ENCODE data around the gene NUDT4.
"Not testable (repeated sequence)": the region's sequence is repeated elsewhere in the genome, so short reads cannot be mapped to it uniquely, and the experiment has no call there.

The NUDT4 gene

GRCh38 chr12:93387780-93388179, 10.1 kb downstream of the NUDT4 start:
- Histone ChIP-seq H3K9ac (ENCODE audit: low read depth, low read length) (no peak overlapping the region), H3K27ac (ENCODE audit: low read length) (no peak overlapping the region)

GRCh38 chr12:93390031-93390430, 12.3 kb downstream of the NUDT4 start:
- H3K4me3 ChIP-seq (ENCODE audit: low read length) = no peak overlapping the region
- no peaks in the 10 kb centered on the region for H3K27me3 ChIP-seq (ENCODE audit: insufficient read depth, low read length)
- no peaks in the 10 kb centered on the region for H3K9me3 ChIP-seq (ENCODE audit: insufficient read depth, low read depth, low read length)
- no peak overlapping the region for H3K27ac ChIP-seq (ENCODE audit: low read length)
- H3K36me3 ChIP-seq (ENCODE audit: insufficient read depth, low read depth, low read length) = peaks cover 13% of the 10 kb centered on the region
- H3K4me1 ChIP-seq (ENCODE audit: insufficient read depth, low read length) = no peaks in the 10 kb centered on the region; the same call in 1 of the 2 replicates
- H3K9ac ChIP-seq (ENCODE audit: low read depth, low read length) = no peak overlapping the region

More at GRCh38 chr12:93387780-93388179, 10.1 kb downstream of the NUDT4 start:
- Histone ChIP-seq H3K9me3 (ENCODE audit: insufficient read depth, low read depth, low read length) (no peaks in the 10 kb centered on the region), H3K36me3 (ENCODE audit: insufficient read depth, low read depth, low read length) (peaks cover 12% of the 10 kb centered on the region), H3K27me3 (ENCODE audit: insufficient read depth, low read length) (no peaks in the 10 kb centered on the region), H3K4me1 (ENCODE audit: insufficient read depth, low read length) (no peaks in the 10 kb centered on the region; the same call in 1 of the 2 replicates), H3K4me3 (ENCODE audit: low read length) (no peak overlapping the region)

GRCh38 chr12:93390549-93391297, 13.0 kb downstream of the NUDT4 start:
- peaks cover 17% of the 10 kb centered on the region; the same call in 1 of the 2 replicates for H3K36me3 ChIP-seq (ENCODE audit: insufficient read depth, low read depth, low read length)
- no peaks in the 10 kb centered on the region for H3K9me3 ChIP-seq (ENCODE audit: insufficient read depth, low read depth, low read length)
- H3K4me3 ChIP-seq (ENCODE audit: low read length) = no peak overlapping the region
- no peak overlapping the region for H3K9ac ChIP-seq (ENCODE audit: low read depth, low read length)
- no peaks in the 10 kb centered on the region for H3K27me3 ChIP-seq (ENCODE audit: insufficient read depth, low read length)
- no peaks in the 10 kb centered on the region; the same call in 1 of the 2 replicates for H3K4me1 ChIP-seq (ENCODE audit: insufficient read depth, low read length)
- no peak overlapping the region for H3K27ac ChIP-seq (ENCODE audit: low read length)

- H3K27ac ChIP-seq (ENCODE audit: low read length) = no peak overlapping the region
- no peak overlapping the region for H3K9ac ChIP-seq (ENCODE audit: low read depth, low read length)
- H3K9me3 ChIP-seq (ENCODE audit: insufficient read depth, low read depth, low read length) = no peaks in the 10 kb centered on the region
- H3K36me3 ChIP-seq (ENCODE audit: insufficient read depth, low read depth, low read length) = peaks cover 31% of the 10 kb centered on the region
- no peak overlapping the region for H3K4me3 ChIP-seq (ENCODE audit: low read length)
- H3K4me1 ChIP-seq (ENCODE audit: insufficient read depth, low read length) = no peaks in the 10 kb centered on the region; the same call in 1 of the 2 replicates
- H3K27me3 ChIP-seq (ENCODE audit: insufficient read depth, low read length) = no peaks in the 10 kb centered on the region
These were observed 15.7 kb downstream of the NUDT4 start for GRCh38 chr12:93393425-93393824.

GRCh38 chr12:93397412-93397811, 19.7 kb downstream of the NUDT4 start:
- Histone ChIP-seq H3K9me3 (ENCODE audit: insufficient read depth, low read depth, low read length) (no peaks in the 10 kb centered on the region), H3K27me3 (ENCODE audit: insufficient read depth, low read length) (no peaks in the 10 kb centered on the region), H3K36me3 (ENCODE audit: insufficient read depth, low read depth, low read length) (peaks cover 42% of the 10 kb centered on the region), H3K27ac (ENCODE audit: low read length) (no peak overlapping the region), H3K9ac (ENCODE audit: low read depth, low read length) (no peak overlapping the region), H3K4me1 (ENCODE audit: insufficient read depth, low read length) (no peaks in the 10 kb centered on the region), H3K4me3 (ENCODE audit: low read length) (no peak overlapping the region)

- H3K9ac ChIP-seq (ENCODE audit: low read depth, low read length); H3K4me1 ChIP-seq (ENCODE audit: insufficient read depth, low read length); H3K9me3 ChIP-seq (ENCODE audit: insufficient read depth, low read depth, low read length); H3K27me3 ChIP-seq (ENCODE audit: insufficient read depth, low read length); H3K27ac ChIP-seq (ENCODE audit: low read length); H3K4me3 ChIP-seq (ENCODE audit: low read length): not testable (repeated sequence)
- H3K36me3 ChIP-seq (ENCODE audit: insufficient read depth, low read depth, low read length) = peaks cover 45% of the 10 kb centered on the region
These were observed 21.6 kb downstream of the NUDT4 start for GRCh38 chr12:93399183-93399863.

GRCh38 chr12:93402333-93403311, 24.9 kb downstream of the NUDT4 start:
- H3K4me3 ChIP-seq (ENCODE audit: low read length) = no peak overlapping the region
- no peak overlapping the region for H3K27ac ChIP-seq (ENCODE audit: low read length)
- peaks cover 32% of the 10 kb centered on the region for H3K36me3 ChIP-seq (ENCODE audit: insufficient read depth, low read depth, low read length)
- H3K27me3 ChIP-seq (ENCODE audit: insufficient read depth, low read length) = no peaks in the 10 kb centered on the region
- no peak overlapping the region for H3K9ac ChIP-seq (ENCODE audit: low read depth, low read length)
- H3K4me1 ChIP-seq (ENCODE audit: insufficient read depth, low read length) = no peaks in the 10 kb centered on the region
- no peaks in the 10 kb centered on the region for H3K9me3 ChIP-seq (ENCODE audit: insufficient read depth, low read depth, low read length)

- H3K36me3 ChIP-seq (ENCODE audit: insufficient read depth, low read depth, low read length) = peaks cover 33% of the 10 kb centered on the region
- no peaks in the 10 kb centered on the region for H3K9me3 ChIP-seq (ENCODE audit: insufficient read depth, low read depth, low read length)
- H3K4me3 ChIP-seq (ENCODE audit: low read length) = no peak overlapping the region
- H3K27ac ChIP-seq (ENCODE audit: low read length) = no peak overlapping the region
- no peaks in the 10 kb centered on the region for H3K4me1 ChIP-seq (ENCODE audit: insufficient read depth, low read length)
- no peak overlapping the region for H3K9ac ChIP-seq (ENCODE audit: low read depth, low read length)
- H3K27me3 ChIP-seq (ENCODE audit: insufficient read depth, low read length) = no peaks in the 10 kb centered on the region
These were observed 26.5 kb downstream of the NUDT4 start for GRCh38 chr12:93403988-93404803.

GRCh38 chr12:93404961-93405849, 27.5 kb downstream of the NUDT4 start:
- Histone ChIP-seq H3K4me1 (ENCODE audit: insufficient read depth, low read length) (no peaks in the 10 kb centered on the region), H3K27me3 (ENCODE audit: insufficient read depth, low read length) (no peaks in the 10 kb centered on the region), H3K9me3 (ENCODE audit: insufficient read depth, low read depth, low read length) (no peaks in the 10 kb centered on the region), H3K4me3 (ENCODE audit: low read length) (no peak overlapping the region), H3K27ac (ENCODE audit: low read length) (no peak overlapping the region), H3K9ac (ENCODE audit: low read depth, low read length) (no peak overlapping the region), H3K36me3 (ENCODE audit: insufficient read depth, low read depth, low read length) (peaks cover 41% of the 10 kb centered on the region)

Measured in iPS-20b (cell line).